ENCODE measurements around the gene SLC6A5.

- TF ChIP-seq CTCF (IDR thresholded peaks at IDR 0.05; ENCODE audit: low read depth, low read length, poor library complexity, severe bottlenecking) (no peak), EZH2phosphoT487 (IDR thresholded peaks at IDR 0.05; ENCODE audit: borderline replicate concordance, low read length) (no peak)
These were observed 39.7 kb upstream of the SLC6A5 start for GRCh38 chr11:20559523-20560300.
